Fibroblast of lung (primary cell): ENCODE data around the gene ITPR2.

ENCODE experiments used
- CTCF ChIP-seq, 2 donors: IDR thresholded peaks in 1 of 2; conservative IDR thresholded peaks in 1 of 2; 1 replicate in 1 of 2; 2 replicates in 1 of 2; pipeline ENCODE4 v1.5.1; 2011 to 2012; ENCODE audit warnings: low read length in 2 of 2, control low read depth in 1 of 2, inconsistent platforms in 1 of 2, low read depth in 1 of 2, mild to moderate bottlenecking in 1 of 2
- EZH2 ChIP-seq: IDR thresholded peaks from 2 replicates; pipeline ENCODE4 v1.5.1; 2012; ENCODE audit warnings: low read length, control low read depth, mild to moderate bottlenecking; ENCODE audit errors: missing control alignments

GRCh38 chr12:26688344-26688904 is 144.6 kb downstream of the ITPR2 start:
- TF ChIP-seq CTCF (conservative IDR thresholded peaks at IDR 0.05 in 1 of 2, IDR thresholded peaks at IDR 0.05 in 1 of 2; ENCODE audit: low read depth in 1 of 2, low read length in 2 of 2) (no peak), EZH2 (no peak)
